ENCODE results near the gene MFAP3.
A peak's percentile ranks its signal among the peaks of the same experiment; 100 is the strongest.

The MFAP3 gene

GRCh38 chr5:154038261-154038706 lies 483 bp upstream of the MFAP3 start:
- H3K4me3 ChIP-seq (ENCODE audit: low read length), result peak overlapping the region; percentile 85
- no peak for TF ChIP-seq ZNF274 (IDR thresholded peaks at IDR 0.05; ENCODE audit: low read depth, low read length)

- no peak for TF ChIP-seq ZNF274 (IDR thresholded peaks at IDR 0.05; ENCODE audit: low read depth, low read length)
- H3K4me3 ChIP-seq (ENCODE audit: low read length), result peak overlapping the region; percentile 85
Observed at GRCh38 chr5:154039458-154039829, 677 bp downstream of the MFAP3 start.

DNA sequence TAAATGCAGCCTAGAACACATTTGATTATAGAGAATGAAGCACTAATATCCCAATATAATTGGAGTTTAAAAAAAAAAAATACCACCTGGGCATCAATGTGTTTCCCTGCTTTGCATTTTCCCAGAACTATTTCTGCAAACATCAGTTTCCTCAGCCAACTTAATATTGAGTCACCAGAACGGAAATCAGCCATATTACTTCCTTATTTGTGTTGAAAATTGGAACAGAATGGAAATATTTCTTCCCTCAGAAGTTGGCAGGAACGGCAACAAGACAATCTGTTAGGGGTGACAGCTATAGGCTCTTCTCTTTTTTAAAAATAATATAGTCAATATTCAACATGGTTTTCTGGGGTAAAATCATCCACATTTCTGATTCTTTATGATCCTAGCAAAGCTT lies 4.0 kb downstream of the MFAP3 start:
- TF ChIP-seq ZNF274 (IDR thresholded peaks at IDR 0.05; ENCODE audit: low read depth, low read length), result no peak
- no peak overlapping the region for H3K4me3 ChIP-seq (ENCODE audit: low read length)

DNA sequence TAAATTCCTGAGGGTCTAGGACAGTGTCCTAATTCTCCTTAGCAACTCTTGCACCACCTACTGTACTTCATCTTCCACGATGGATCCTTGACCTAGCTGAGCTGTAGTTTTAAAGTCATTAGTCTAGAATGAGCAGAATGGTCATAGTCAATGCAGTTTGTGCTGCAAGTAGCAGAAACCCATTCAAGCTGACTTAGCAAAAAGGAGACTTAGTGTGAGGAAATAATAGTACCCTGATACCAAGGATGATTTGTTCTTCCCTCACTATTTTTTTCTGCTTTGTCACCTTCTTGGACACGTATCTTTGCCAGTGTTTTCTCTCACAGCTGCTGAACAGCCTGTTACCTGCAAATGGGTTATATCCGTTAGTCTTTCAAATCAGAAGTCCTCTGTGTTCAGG lies 5.3 kb downstream of the MFAP3 start:
- TF ChIP-seq ZNF274 (IDR thresholded peaks at IDR 0.05; ENCODE audit: low read depth, low read length), result no peak
- H3K4me3 ChIP-seq (ENCODE audit: low read length), result no peak overlapping the region

- no peak for TF ChIP-seq ZNF274 (IDR thresholded peaks at IDR 0.05; ENCODE audit: low read depth, low read length)
- H3K4me3 ChIP-seq (ENCODE audit: low read length), result no peak overlapping the region
Observed at GRCh38 chr5:154044581-154044980, 5.8 kb downstream of the MFAP3 start.

- TF ChIP-seq ZNF274 (IDR thresholded peaks at IDR 0.05; ENCODE audit: low read depth, low read length), result no peak
- no peak overlapping the region for H3K4me3 ChIP-seq (ENCODE audit: low read length)
Observed at GRCh38 chr5:154046486-154046885, 7.7 kb downstream of the MFAP3 start.

GRCh38 chr5:154047324-154047723 lies 8.6 kb downstream of the MFAP3 start:
- no peak for TF ChIP-seq ZNF274 (IDR thresholded peaks at IDR 0.05; ENCODE audit: low read depth, low read length)
- no peak overlapping the region for H3K4me3 ChIP-seq (ENCODE audit: low read length)

DNA sequence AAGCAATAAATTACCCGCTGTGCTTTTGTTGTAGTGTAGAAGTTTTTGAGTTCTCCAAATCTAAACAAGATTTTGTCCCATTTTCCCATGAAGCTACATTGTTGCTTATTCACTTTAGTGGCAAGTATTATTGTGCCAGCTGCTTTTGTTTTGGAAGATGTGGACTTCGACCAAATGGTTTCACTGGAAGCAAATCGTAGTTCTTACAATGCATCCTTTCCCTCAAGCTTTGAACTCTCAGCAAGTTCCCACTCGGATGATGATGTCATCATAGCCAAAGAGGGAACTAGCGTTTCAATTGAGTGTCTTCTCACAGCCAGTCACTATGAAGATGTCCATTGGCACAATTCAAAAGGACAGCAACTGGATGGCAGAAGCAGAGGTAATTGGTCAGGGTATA lies 10.9 kb downstream of the MFAP3 start:
- H3K4me3 ChIP-seq (ENCODE audit: low read length), result no peak overlapping the region
- no peak for TF ChIP-seq ZNF274 (IDR thresholded peaks at IDR 0.05; ENCODE audit: low read depth, low read length)

GRCh38 chr5:154053468-154053867 lies 14.7 kb downstream of the MFAP3 start:
- TF ChIP-seq ZNF274 (IDR thresholded peaks at IDR 0.05; ENCODE audit: low read depth, low read length), result no peak

GRCh38 chr5:154055201-154055600 lies 16.4 kb downstream of the MFAP3 start:
- H3K4me3 ChIP-seq (ENCODE audit: low read length), result no peak overlapping the region

More at GRCh38 chr5:154053468-154053867, 14.7 kb downstream of the MFAP3 start:
- no peak overlapping the region for H3K4me3 ChIP-seq (ENCODE audit: low read length)

GRCh38 chr5:154058055-154059038 lies 19.6 kb downstream of the MFAP3 start:
- TF ChIP-seq ZNF274 (IDR thresholded peaks at IDR 0.05; ENCODE audit: low read depth, low read length), result no peak
- peak overlapping the region; percentile 11; the same call in 1 of the 2 replicates for H3K4me3 ChIP-seq (ENCODE audit: low read length)

More at GRCh38 chr5:154055201-154055600, 16.4 kb downstream of the MFAP3 start:
- TF ChIP-seq ZNF274 (IDR thresholded peaks at IDR 0.05; ENCODE audit: low read depth, low read length), result no peak

DNA sequence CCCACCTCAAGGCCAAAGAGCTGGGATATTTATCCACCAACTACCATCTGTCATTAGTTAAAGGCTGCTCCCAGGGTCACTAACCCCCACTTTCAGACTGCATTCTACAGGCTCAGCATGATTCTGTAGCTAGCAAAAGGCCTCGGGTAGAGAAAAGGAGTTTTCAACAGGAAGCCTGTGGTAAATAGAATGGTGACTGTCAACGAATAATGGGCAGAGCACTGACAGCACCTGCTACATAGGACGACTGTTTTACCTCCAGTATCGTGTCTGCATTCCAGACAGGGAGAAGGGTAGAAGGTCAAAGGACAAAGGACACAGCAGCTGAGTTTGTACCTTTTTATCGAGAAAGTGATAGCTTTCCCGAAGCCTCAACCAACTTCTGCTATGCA lies 20.3 kb downstream of the MFAP3 start:
- TF ChIP-seq ZNF274 (IDR thresholded peaks at IDR 0.05; ENCODE audit: low read depth, low read length), result no peak
- peak overlapping the region; percentile 11; the same call in 1 of the 2 replicates for H3K4me3 ChIP-seq (ENCODE audit: low read length)

GRCh38 chr5:154059583-154059982 lies 20.8 kb downstream of the MFAP3 start:
- H3K4me3 ChIP-seq (ENCODE audit: low read length), result no peak overlapping the region; the same call in 1 of the 2 replicates
- TF ChIP-seq ZNF274 (IDR thresholded peaks at IDR 0.05; ENCODE audit: low read depth, low read length), result no peak

DNA sequence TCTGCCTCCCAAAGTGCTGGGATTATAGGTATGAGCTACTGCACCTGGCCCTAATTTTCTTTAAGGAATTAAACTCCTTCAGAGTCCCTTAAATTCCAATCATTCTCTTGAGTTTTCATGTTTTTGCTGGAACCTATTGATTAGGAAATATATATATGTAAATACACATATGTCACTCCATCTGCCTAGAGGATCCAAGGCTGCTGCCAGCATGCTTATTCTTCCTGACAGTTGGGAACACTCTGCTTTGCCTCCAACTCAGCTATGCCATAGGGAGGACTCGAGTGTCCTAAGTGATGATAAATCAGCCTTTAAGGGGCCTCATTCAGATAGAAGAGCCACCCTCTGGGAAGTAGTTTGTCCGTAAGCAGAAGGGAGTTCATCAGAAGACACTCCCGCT lies 21.8 kb downstream of the MFAP3 start:
- no peak for TF ChIP-seq ZNF274 (IDR thresholded peaks at IDR 0.05; ENCODE audit: low read depth, low read length)
- no peak overlapping the region for H3K4me3 ChIP-seq (ENCODE audit: low read length)

GRCh38 chr5:154063372-154063771 lies 24.6 kb downstream of the MFAP3 start:
- TF ChIP-seq ZNF274 (IDR thresholded peaks at IDR 0.05; ENCODE audit: low read depth, low read length), result no peak
- no peak overlapping the region for H3K4me3 ChIP-seq (ENCODE audit: low read length)
